H9 (cell line): ENCODE results near the gene ZDHHC13. TPM values are rescaled to one million over a fixed set of nuclear protein-coding genes. Genes with fewer than 3 reads are reported as not detected.

Experiments
- DNase-seq: peaks from one replicate; pipeline ENCODE4 v3.0.0-alpha.2; 2017
- H2AFZ ChIP-seq: one replicate; pipeline ENCODE4 v1.6.1; 2013; ENCODE audit warnings: mild to moderate bottlenecking, low read length, control low read depth, moderate library complexity
- H2AK5ac ChIP-seq: 2 replicates; pipeline ENCODE4 v1.6.1; 2013; ENCODE audit warnings: low read length, control low read depth, mixed read lengths; ENCODE audit not compliant: insufficient read length
- H2BK120ac ChIP-seq: one replicate; pipeline ENCODE4 v1.6.1; 2013; ENCODE audit warnings: low read depth, mild to moderate bottlenecking, low read length, control low read depth, inconsistent platforms; ENCODE audit not compliant: poor library complexity, severe bottlenecking
- H2BK12ac ChIP-seq: 2 replicates; pipeline ENCODE4 v1.6.1; 2013; ENCODE audit warnings: low read length, control low read depth, mixed read lengths, low read depth; ENCODE audit not compliant: insufficient read length
- H2BK15ac ChIP-seq: 2 replicates; pipeline ENCODE4 v1.6.1; 2013; ENCODE audit warnings: low read depth, low read length, control low read depth
- H2BK20ac ChIP-seq: one replicate; pipeline ENCODE4 v1.6.1; 2013; ENCODE audit warnings: low read depth, mild to moderate bottlenecking, low read length, control low read depth, inconsistent platforms; ENCODE audit not compliant: poor library complexity, severe bottlenecking
- H2BK5ac ChIP-seq: 2 replicates; pipeline ENCODE4 v1.6.1; 2013; ENCODE audit warnings: low read length, control low read depth, mixed read lengths; ENCODE audit not compliant: insufficient read length
- H3K14ac ChIP-seq: 2 replicates; pipeline ENCODE4 v1.6.1; 2013; ENCODE audit warnings: low read length, control low read depth; ENCODE audit not compliant: insufficient read depth
- H3K18ac ChIP-seq: 2 replicates; pipeline ENCODE4 v1.6.1; 2013; ENCODE audit warnings: low read depth, mild to moderate bottlenecking, mixed read lengths, low read length, control low read depth; ENCODE audit not compliant: insufficient read length
- H3K23ac ChIP-seq: 2 replicates; pipeline ENCODE4 v1.6.1; 2013; ENCODE audit warnings: low read length, control low read depth, mixed read lengths, low read depth; ENCODE audit not compliant: insufficient read length
- H3K23me2 ChIP-seq: 2 replicates; pipeline ENCODE4 v1.6.1; 2013; ENCODE audit warnings: low read depth, mild to moderate bottlenecking, mixed read lengths, low read length, control low read depth; ENCODE audit not compliant: insufficient read length, poor library complexity, severe bottlenecking
- H3K27ac ChIP-seq: 2 replicates; pipeline ENCODE4 v1.5.1; 2013; ENCODE audit warnings: low read length, control low read depth, mixed read lengths, low read depth; ENCODE audit not compliant: insufficient read length
- H3K27me3 ChIP-seq: 2 replicates; pipeline ENCODE4 v1.6.1; 2013; ENCODE audit warnings: low read length, control low read depth, inconsistent platforms; ENCODE audit not compliant: insufficient read depth
- H3K4ac ChIP-seq: 2 replicates; pipeline ENCODE4 v1.6.1; 2013; ENCODE audit warnings: low read depth, mild to moderate bottlenecking, control low read depth, inconsistent platforms, low read length, moderate library complexity
- H3K4me1 ChIP-seq: 2 replicates; pipeline ENCODE4 v1.6.1; 2013; ENCODE audit warnings: low read length, control low read depth, inconsistent platforms; ENCODE audit not compliant: insufficient read depth
- H3K4me2 ChIP-seq: 2 replicates; pipeline ENCODE4 v1.6.1; 2013; ENCODE audit warnings: low read length, control low read depth, mixed read lengths; ENCODE audit not compliant: insufficient read length, insufficient read depth
- H3K56ac ChIP-seq: 2 replicates; pipeline ENCODE4 v1.6.1; 2013; ENCODE audit warnings: low read depth, mild to moderate bottlenecking, mixed read lengths, low read length, control low read depth; ENCODE audit not compliant: insufficient read length
- H3K79me1 ChIP-seq: 2 replicates; pipeline ENCODE4 v1.6.1; 2013; ENCODE audit warnings: low read depth, mild to moderate bottlenecking, moderate library complexity, low read length, control low read depth, inconsistent platforms; ENCODE audit not compliant: insufficient read depth, poor library complexity, severe bottlenecking
- H3K79me2 ChIP-seq: 2 replicates; pipeline ENCODE4 v1.6.1; 2013; ENCODE audit warnings: low read length, control low read depth, inconsistent platforms; ENCODE audit not compliant: insufficient read depth
- H3K9ac ChIP-seq: 2 replicates; pipeline ENCODE4 v1.6.1; 2013; ENCODE audit warnings: low read length, control low read depth, mixed read lengths; ENCODE audit not compliant: insufficient read length; ENCODE audit errors: extremely low read depth
- H3K9me3 ChIP-seq: one replicate; pipeline ENCODE4 v1.6.1; 2013; ENCODE audit warnings: low read depth, low read length, inconsistent platforms; ENCODE audit not compliant: control insufficient read depth
- H3T11ph ChIP-seq: one replicate; pipeline ENCODE4 v1.6.1; 2013; ENCODE audit warnings: mild to moderate bottlenecking, low read length, control low read depth, inconsistent platforms
- H4K20me1 ChIP-seq: one replicate; pipeline ENCODE4 v1.6.1; 2013; ENCODE audit not compliant: control insufficient read depth, insufficient read length, insufficient read depth
- H4K5ac ChIP-seq: 2 replicates; pipeline ENCODE4 v1.6.1; 2013; ENCODE audit warnings: low read depth, mild to moderate bottlenecking, mixed read lengths, low read length, control low read depth; ENCODE audit not compliant: insufficient read length
- H4K8ac ChIP-seq: replicated peaks from 2 replicates; pipeline ENCODE4 v1.6.1; 2013; ENCODE audit warnings: low read length, control low read depth, mixed read lengths, low read depth; ENCODE audit not compliant: insufficient read length
- H4K91ac ChIP-seq: 2 replicates; pipeline ENCODE4 v1.6.1; 2013; ENCODE audit warnings: low read depth, mild to moderate bottlenecking, moderate library complexity, mixed read lengths, low read length, control low read depth; ENCODE audit not compliant: insufficient read length
- H3K27ac Mint-ChIP-seq, 3 experiments: 2 replicates in 2 of 3; 3 replicates in 1 of 3; pipeline ENCODE4 v1.8.0; 2020 to 2021; ENCODE audit warnings: mixed read lengths in 3 of 3, mild to moderate bottlenecking in 1 of 3, moderate library complexity in 1 of 3
- H3K27me3 Mint-ChIP-seq: 2 replicates; pipeline ENCODE4 v1.8.0; 2021; ENCODE audit warnings: low read depth, mild to moderate bottlenecking, moderate library complexity, mixed read lengths
- H3K36me3 Mint-ChIP-seq, 3 experiments: 2 replicates in 2 of 3; 3 replicates in 1 of 3; pipeline ENCODE4 v1.8.0; 2020 to 2021; ENCODE audit warnings: low read depth in 3 of 3, mixed read lengths in 3 of 3; ENCODE audit not compliant: insufficient read depth in 1 of 3
- H3K4me1 Mint-ChIP-seq, 2 experiments: 2 replicates each; pipeline ENCODE4 v1.8.0; 2020; ENCODE audit warnings: mixed read lengths in 2 of 2
- H3K4me3 Mint-ChIP-seq, 2 experiments: 2 replicates in 1 of 2; 3 replicates in 1 of 2; pipeline ENCODE4 v1.8.0; 2020 to 2021; ENCODE audit warnings: mild to moderate bottlenecking in 2 of 2, mixed read lengths in 2 of 2, moderate library complexity in 1 of 2
- H3K9me3 Mint-ChIP-seq, 2 experiments: 2 replicates in 1 of 2; 3 replicates in 1 of 2; pipeline ENCODE4 v1.8.0; 2020; ENCODE audit warnings: mild to moderate bottlenecking in 2 of 2, mixed read lengths in 2 of 2, moderate library complexity in 1 of 2
- WGBS: extraction: QIAGEN DNeasy Blood & Tissue Kit; methylation state at CpG from one replicate; pipeline ENCODE4 v1.1.7; 2013; ENCODE audit warnings: missing lambda C conversion rate, low lambda C conversion rate, mixed read lengths; ENCODE audit not compliant: insufficient read length; ENCODE audit errors: extremely low coverage; 5-methylcytosine and 5-hydroxymethylcytosine counted together
- total RNA-seq: library from RNA; stranded (reverse); gene quantifications from 2 replicates; pipeline ENCODE4 v1.2.1, GENCODE V29; 2021
- TF ChIP-seq, protein P1 (sequence below): fragments of 200-600 bp; sonication (generic); conservative IDR thresholded peaks from 3 replicates; pipeline ENCODE4 v1.8.0; 2021; ENCODE audit warnings: antibody characterized with exemption, mild to moderate bottlenecking

Gene ZDHHC13
- total RNA-seq, 1 experiment from 2014 or later = 20.9 TPM

DNA sequence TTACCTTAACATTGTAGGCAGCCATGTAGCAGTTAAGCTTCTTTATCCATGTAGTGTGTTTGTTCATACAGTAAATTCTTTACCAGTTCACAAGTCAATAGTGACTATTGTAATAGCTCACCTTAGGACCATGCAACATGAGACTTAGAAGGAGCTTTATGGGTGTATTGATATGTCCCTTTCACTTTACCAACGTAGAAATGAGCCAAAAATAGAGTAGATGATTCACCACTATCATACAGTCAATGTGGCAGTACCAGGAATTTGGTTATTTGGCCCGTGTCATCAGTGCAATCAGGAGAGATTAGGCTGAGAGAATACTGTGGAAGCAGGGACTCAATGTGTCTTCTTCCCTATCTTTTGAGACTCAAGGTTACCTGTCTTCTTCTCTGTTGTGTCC lies 4.7 kb downstream of the ZDHHC13 start:
- H2BK20ac ChIP-seq = no peak overlapping the region
- H3K23me2 ChIP-seq = no peaks in the 10 kb centered on the region
- no peak overlapping the region for H2AK5ac ChIP-seq
- no peak overlapping the region for H2BK12ac ChIP-seq
- TF ChIP-seq, protein P1, sequence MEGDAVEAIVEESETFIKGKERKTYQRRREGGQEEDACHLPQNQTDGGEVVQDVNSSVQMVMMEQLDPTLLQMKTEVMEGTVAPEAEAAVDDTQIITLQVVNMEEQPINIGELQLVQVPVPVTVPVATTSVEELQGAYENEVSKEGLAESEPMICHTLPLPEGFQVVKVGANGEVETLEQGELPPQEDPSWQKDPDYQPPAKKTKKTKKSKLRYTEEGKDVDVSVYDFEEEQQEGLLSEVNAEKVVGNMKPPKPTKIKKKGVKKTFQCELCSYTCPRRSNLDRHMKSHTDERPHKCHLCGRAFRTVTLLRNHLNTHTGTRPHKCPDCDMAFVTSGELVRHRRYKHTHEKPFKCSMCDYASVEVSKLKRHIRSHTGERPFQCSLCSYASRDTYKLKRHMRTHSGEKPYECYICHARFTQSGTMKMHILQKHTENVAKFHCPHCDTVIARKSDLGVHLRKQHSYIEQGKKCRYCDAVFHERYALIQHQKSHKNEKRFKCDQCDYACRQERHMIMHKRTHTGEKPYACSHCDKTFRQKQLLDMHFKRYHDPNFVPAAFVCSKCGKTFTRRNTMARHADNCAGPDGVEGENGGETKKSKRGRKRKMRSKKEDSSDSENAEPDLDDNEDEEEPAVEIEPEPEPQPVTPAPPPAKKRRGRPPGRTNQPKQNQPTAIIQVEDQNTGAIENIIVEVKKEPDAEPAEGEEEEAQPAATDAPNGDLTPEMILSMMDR = no peak
- H2BK5ac ChIP-seq = no peak overlapping the region
- H3K4ac ChIP-seq = no peak overlapping the region
- no peaks in the 10 kb centered on the region; the same call in 1 of the 2 replicates for H3K4me1 ChIP-seq
- H3K9me3 ChIP-seq = no peaks in the 10 kb centered on the region
- H3K56ac ChIP-seq = no peak overlapping the region
- no peak overlapping the region for H4K8ac ChIP-seq
- no peak overlapping the region for H4K91ac ChIP-seq
- Mint-ChIP-seq H3K27ac (no peak overlapping the region), H3K9me3 (peaks cover 0 to 1% of the 10 kb centered on the region in 2 experiments; a peak in 2 of 5 replicates), H3K4me1 (peaks cover 17 to 18% of the 10 kb centered on the region in 2 experiments), H3K4me3 (no peak overlapping the region), H3K36me3 (peaks cover 10 to 38% (median 23%) of the 10 kb centered on the region in 3 experiments), H3K27me3 (no peaks in the 10 kb centered on the region)
- H3K14ac ChIP-seq = no peak overlapping the region
- no peaks in the 10 kb centered on the region for H3K27me3 ChIP-seq
- H2BK15ac ChIP-seq = no peak overlapping the region
- H3K79me1 ChIP-seq = peaks cover 5% of the 10 kb centered on the region
- no peak overlapping the region for H3K9ac ChIP-seq
- H2BK120ac ChIP-seq = no peak overlapping the region
- no CpG with 5 or more reads among the region's 2 CpGs for WGBS
- no peak overlapping the region for H3K18ac ChIP-seq
- no peak overlapping the region for H3K27ac ChIP-seq
- no peak overlapping the region for H3K4me2 ChIP-seq
- H2AFZ ChIP-seq = no peak overlapping the region
- no peaks in the 10 kb centered on the region for H4K20me1 ChIP-seq
- H3K23ac ChIP-seq = no peak overlapping the region
- H3K79me2 ChIP-seq = peaks cover 9% of the 10 kb centered on the region; the same call in 1 of the 2 replicates
- no peak overlapping the region for H4K5ac ChIP-seq
- no peak for DNase-seq
- H3T11ph ChIP-seq = no peak overlapping the region
